ENCODE measurements around the gene NFATC2.

GRCh38 chr20:51458751-51459439 is 83.6 kb downstream of the NFATC2 start:
- TF ChIP-seq CTCF (IDR thresholded peaks at IDR 0.05) (no peak), POLR2A (IDR thresholded peaks at IDR 0.05) (no peak)
